ENCODE results near the gene TCERG1L.
"Not testable (repeated sequence)": the region's sequence is repeated elsewhere in the genome, so short reads cannot be mapped to it uniquely, and the experiment has no call there.

Gene TCERG1L

DNA sequence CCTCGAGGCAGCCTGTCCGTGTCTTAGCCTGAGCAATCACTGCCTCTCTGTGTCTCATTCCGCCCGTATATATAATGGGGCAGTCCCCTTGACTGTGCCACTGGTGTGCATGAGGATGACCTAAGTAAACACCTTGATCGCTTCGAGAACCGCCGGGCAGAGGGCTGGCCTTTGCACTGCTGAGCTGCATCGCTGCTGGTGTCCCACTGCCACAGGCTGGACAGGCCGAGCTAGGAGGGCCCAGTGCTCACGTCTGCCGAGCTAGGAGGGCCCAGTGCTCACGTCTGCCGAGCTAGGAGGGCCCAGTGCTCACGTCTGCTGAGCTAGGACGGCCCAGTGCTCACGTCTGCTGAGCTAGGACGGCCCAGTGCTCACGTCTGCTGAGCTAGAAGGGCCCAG lies 232.6 kb downstream of the TCERG1L start:
- DNase-seq = not testable (repeated sequence)

DNA sequence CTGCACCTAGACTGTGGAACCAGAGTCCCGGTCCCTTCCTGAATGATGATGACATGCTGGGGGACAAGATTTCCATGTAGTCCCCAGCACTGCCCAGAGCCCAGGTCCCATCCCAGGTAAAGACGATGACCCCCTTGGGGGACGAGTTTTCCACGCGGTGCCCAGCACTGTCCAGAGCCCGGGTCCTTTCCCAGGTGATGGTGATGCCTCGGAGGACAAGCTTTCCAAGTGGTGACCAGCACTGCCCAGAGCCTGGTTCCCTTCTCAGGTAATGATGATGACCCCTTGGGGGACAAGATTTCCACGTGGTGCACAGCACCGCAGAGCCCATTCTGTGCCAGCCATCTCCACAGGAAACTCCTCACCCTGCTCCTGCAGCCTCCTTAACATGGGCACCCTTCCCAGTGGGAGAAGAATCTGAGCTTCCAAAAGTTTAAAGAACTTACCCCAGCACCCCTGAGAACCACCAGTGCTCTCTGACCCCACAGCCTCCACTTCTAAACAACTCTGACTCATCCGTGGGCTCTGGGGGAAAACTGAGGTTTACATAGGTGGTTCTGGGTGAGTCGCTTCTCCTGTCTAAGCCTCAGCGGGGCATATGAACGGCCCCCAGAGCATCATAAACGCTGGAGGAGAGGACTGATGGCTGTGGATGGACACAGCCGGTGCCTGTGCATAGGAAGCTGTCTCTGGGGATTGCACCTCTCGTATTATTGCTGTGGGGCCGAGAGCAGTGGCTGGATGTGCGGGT lies 233.2 kb downstream of the TCERG1L start:
- no peak for DNase-seq

DNA sequence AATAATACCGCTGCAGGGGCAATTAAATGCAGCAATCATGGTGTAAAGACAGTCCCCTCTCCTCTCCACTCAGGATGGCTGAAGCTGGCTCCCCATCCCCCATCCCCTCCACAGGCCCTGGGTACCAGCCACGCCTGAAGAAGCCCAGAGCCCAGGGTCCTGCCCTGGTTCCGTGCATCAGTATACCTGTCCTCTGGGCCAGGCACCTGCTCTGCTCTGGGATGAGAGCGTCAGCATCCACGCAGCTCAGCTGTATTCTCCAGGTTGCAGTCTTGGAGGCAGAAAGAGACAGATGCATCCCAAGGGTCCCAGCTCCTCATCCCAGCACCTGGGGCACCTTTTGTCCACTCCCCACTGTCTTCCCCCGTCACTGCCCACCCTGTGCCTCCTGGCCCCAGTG lies 233.8 kb downstream of the TCERG1L start:
- DNase-seq = no peak

DNA sequence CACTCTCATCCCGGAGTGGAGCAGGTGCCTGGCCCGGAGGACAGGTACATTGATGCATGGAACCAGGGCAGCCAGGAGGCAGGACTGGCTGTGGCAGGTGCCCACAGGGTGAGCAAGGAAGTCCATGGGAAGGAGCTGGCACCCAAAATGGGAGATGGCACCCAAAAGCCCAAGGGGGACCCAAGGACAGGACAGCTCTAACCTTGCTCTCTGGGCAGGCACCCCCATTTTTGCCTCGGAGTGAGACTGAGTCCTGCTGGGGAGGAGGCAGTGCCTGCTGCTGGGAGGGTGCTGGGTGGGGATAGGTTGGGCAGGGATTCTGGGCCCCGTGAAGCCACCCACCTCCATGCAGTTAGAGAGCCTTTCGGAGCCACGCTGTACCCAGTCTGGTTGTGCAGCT lies 234.5 kb downstream of the TCERG1L start:
- no peak for DNase-seq

DNA sequence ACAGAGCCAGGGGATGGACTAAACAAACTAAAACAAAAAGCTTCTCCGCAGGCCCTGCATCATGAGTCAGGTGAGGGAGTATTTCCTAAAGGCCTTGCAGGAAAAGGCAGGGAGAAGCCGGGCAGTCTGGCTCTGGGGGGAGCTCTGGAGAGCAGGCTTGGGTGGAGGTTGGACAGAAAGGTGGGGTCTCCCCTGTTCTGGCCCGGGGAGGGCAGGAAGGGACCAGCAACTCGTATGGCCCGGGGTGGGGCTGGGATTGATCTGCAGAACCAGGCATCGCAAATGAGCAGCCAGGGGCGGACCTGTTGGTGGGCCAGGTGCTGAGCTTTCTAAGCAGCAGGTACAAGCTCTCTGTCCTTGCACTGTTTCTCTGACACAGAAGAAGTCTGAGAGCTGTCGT lies 235.2 kb downstream of the TCERG1L start:
- no peak for DNase-seq

DNA sequence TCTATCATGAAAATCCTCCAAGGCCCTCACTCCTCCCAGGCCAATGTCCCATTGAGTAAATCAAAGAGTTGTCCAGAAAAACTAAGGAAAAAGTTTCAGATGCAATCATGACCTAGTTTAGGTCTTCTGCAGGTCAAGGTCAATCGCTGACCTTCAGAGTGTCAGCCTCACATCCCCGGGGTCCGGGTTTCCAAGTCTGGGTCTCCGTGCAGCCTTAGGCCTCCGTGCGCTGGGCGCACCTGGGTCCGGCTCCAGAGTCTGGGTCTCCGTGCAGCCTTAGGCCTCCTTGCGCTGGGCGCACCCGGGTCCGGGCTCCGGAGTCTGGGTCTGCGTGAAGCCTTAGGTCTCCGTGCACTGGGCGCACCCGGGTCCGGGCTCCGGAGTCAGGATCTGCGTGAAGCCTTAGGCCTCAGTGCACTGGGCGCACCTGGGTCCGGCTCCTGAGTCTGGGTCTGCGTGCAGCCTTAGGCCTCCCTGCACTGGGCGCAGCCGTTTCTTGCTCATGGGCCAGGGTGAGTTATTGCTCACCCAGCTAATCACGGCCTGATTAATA lies 236.2 kb downstream of the TCERG1L start:
- no peak for DNase-seq

DNA sequence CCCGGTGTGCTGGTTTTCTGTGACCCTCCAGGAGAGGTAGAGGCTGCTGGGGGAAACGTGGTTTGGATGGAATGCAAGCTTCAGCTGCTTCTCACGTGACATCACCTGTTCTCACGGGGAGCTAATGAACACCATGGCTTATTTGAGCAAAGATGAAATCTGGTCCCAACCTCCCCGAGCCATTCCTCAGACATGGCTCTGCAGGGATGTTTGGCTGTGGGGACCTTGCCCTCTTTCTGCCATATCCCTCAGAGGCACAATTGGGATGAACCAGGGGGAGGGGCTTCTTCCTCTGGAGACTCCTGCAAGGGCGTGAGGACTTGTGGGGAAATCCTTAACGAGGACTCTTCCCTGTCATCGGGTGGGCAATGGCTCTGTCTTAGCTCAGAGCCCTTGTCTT lies 236.8 kb downstream of the TCERG1L start:
- DNase-seq = no peak

DNA sequence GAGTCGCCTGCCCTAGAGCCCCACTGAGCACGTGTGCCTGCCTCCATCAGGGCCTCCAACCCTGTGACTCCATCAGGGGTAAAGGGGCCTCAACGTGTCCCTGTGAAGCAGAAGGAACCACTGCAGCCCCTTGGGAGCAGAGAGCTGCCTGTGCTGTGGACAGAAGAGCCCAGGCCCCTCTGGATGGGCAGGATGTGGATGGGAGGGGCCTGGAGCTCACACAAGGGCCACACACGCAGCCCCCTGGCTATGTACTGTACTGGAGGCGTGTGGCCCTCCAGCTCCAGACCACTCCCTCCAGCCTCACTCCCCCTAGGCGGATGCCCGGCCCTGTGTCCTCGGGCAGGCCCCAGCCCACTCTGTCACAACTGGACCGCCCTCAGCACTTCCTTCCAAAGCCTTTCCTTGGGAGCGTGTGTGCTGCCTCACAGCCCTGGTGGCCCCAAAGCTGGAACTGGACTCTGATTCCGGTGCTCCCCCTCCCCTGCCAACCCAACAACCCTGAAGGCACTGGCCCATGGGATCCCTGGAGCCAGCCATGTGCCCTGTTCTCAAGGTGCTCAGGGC lies 238.0 kb downstream of the TCERG1L start:
- DNase-seq = no peak

DNA sequence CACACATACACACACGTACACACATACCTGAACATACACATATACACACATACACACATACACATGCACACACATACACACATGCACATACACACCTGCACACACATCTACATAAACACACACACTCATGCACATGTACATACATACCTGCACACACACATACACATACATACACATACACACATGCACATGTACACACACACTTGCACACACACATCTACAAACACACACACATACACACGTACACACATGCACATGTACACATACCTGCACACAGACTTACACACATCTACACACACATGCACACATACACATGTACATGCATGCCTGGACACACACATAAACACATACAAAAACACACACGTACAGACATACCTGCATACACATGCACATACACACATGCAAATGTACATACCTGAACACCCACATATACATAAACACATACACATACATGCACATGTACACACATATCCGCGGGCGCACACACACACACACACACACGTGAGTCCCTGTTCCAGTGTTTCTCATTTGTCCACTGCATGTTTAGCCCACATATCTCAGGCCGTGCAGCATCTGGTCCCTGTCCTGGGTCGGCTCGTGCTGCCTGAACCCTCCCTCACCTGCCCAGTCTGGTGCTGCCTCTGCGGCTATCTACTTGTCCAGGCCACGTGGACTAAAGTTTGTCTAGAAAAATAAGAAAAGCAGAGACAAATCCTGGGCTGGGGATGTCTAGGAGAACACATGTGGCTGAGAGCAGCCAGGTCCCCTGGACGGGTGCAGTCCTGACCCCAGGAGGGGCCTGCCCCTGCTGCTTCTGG lies 238.7 kb downstream of the TCERG1L start:
- DNase-seq = no peak

DNA sequence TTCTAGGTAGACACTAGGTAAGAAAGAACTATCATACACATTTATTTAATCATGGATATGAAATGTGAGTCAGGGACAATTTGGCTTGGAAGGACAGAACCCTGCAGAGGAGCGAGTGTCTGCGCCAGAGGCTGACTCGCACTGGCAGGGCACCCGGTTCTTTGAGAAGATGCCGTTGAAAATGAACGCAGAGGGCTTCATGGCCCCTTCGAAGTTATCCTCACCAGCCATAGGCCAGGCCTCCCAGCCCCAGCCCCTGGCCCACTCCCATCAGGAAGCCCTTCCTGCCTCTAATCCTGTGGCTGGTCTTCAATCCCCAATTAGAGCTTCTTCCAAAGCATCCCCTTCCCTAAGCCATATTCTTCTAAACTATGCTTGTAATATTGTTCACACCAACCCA lies 239.8 kb downstream of the TCERG1L start:
- no peak for DNase-seq

DNA sequence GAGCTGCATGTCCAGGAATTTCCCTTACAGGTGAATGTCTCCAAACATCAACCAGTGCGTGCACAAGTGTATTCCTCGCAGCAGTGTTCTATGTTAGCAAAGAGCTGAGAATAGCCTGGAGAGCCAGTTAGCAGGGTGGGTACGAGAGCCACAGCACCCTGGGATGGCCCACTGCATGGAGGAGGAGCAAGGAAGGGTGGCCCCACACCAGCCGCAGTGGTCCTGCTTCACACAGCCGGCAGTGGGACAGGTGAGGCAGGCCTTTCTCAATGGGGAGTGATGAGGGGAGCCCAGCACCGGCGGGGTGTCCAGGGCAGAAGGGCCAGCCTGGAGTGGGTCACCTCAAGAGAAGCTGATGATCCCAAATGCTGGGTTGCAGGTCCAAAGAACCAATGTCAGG lies 240.7 kb downstream of the TCERG1L start:
- no peak for DNase-seq

DNA sequence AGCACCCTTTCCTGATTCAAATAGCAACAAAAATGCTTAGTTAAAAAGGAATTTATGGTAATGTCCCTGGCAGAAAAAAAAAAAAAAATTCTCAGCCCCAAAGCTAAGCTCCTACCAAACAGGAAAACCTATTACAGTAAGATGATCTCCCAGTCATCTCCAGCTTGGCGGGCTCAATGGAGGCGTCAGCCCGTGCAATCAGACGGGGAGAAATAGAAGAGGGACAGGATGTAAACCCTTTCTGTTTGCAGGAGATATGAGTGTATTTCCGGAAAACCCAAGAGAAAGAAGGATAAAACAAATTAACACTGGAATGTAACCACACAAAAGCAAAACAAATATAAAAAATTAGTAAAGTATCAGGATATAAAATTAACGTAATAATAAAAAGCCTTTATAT lies 242.8 kb downstream of the TCERG1L start:
- no peak for DNase-seq

DNA sequence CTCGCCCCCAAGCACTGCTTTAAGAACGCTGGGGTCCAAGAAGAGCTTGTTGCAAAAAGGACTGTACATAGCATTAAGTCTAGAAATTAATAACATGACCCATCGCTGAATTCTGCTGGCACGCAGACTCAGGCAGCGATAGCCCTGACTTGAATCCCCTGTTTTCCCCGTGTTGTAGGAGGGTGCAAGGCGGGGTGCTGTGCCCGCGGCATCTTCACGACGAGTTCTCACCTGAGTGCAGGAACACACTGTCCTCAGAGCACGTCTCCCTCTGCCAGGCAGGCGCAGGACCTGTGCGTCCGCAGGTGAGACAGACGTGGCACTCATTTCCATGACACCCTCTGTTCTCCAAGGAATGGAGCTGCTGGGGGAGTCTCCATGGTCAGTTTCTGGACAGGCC lies 243.2 kb downstream of the TCERG1L start:
- no peak for DNase-seq

DNA sequence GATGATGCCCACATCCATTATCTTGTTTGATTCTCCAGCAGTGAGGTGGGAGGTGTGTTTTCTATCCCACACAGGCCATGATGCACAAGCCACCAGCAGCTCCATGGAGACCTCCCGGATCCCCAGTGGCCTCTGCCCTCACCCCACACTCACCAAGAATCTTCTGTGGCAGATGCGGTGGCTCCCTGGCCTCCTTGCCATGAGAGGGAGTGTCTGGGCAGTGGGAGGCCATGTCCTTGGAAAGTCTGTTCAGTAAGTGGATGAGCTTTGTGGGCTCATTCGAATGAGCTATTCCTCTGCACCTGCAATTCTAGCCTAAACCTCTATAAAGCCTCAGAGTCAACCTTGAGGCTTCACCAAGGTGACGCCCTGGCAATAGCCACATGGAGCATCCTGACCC lies 243.8 kb downstream of the TCERG1L start:
- no peak for DNase-seq

DNA sequence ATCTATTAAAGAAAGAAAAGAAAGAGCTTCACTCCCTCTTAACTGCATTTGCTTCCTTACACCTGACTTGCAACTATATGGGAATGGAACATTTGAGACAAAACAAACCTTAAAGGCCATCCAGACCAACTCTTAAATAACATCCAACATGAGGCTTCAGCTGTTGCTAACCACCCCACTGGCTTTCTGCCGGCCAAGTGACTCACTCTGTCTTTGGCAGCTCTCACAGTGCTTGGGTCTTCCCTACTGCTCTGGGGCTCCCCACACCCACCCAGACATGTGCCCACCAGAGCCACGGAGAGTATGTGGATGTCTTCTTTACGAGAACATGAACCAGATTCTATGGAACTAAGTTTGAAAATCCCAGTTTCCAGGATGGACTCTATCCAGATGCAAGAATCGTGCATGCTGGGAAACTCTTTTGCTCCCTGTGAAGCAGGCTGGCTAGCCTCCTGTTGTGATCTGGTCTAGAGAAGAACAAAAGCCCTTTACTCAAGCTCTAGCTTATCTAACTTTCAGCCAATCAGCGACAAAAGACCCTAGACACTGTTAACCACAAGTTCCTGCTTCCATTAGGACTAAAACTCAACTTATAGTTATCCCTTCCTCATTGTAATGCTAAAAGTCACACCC lies 245.7 kb downstream of the TCERG1L start:
- DNase-seq = no peak

DNA sequence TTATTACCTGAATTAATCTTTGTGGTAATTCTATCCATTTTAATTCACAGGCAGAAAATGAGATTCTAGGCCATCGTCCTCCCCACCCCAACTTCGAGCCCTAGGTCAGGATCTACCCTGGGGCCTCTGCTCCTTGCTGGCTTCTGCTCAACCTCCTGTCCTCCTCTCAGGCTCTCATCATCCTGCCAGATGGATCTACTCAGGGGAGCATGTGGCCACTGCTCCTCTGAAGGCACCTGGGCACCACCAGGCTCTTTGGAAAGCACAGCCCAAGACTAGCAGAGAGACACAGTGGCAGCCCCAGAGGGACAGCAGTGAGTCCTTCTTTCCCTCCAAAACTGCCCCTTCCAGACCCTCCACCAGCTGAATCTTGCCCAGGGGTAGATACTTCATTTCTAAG lies 248.2 kb downstream of the TCERG1L start:
- no peak for DNase-seq

DNA sequence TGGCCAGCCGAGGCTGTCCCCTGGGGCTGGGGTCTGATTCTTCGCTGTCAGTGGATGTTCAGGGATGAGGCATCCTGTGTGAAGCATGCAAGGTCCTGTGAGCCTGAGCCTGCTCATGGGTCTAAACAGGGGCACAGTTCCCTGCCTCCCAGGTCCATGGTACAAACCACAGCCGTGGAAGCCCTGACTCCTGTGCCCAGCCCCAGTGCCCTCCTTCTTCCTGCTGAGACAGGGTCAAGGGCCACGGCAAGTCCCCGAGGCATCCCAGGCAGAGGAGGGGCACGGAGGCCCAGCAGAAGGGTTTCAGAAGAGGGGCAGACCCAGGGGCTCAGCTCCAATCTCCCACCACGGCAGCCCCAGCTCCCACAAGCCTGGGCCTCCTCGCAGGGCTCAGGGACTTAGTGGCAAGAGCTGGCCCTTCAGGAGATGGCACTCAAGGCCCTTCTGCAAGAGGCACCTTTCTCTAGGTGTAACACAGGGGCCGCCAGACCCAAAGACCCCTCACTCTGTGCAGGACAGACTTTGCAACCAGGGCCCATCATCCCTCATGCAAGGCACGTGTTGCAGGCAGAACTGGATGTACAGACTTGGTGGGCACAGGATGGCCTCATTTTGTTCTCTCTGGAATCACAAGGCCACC lies 248.8 kb downstream of the TCERG1L start:
- DNase-seq = no peak

DNA sequence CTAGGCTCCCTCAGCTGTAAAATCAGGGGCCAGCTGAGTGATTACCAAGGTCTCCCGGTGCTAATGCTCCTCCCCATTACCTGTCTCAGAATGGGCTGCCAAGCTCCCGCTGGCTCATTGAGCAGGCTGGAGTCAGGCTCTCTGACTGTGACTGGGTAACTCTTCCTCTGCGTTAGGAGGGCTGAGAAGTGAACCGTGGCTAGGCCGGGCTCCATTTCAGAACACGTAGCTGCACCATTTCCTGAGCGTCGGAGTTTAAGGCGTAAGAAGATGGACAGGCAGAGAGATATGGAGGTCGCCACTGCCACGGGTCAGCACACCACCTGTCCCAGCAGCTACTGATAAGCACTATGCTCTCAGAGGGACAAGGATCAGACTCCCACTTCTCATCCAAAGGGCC lies 250.3 kb downstream of the TCERG1L start:
- DNase-seq = no peak

DNA sequence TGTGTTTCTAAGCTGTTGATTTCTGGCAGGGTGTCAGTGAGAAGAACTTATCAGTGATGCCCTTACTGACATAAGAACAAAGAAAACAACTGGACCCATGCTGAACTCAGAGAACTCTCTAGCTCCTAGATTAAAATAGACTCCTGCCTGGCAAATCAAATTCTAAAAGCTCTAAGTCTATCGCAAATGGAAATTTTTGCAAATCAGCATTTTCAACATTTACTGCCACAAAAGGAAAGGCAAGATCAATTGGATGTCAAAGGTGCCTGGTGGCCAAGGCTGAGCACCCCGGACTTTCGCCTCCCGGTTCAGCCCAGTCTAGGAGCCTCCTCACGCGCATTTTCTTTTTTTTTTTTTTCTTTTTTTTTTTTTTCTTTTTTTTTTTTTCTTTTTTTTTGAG lies 251.6 kb downstream of the TCERG1L start:
- no peak for DNase-seq

DNA sequence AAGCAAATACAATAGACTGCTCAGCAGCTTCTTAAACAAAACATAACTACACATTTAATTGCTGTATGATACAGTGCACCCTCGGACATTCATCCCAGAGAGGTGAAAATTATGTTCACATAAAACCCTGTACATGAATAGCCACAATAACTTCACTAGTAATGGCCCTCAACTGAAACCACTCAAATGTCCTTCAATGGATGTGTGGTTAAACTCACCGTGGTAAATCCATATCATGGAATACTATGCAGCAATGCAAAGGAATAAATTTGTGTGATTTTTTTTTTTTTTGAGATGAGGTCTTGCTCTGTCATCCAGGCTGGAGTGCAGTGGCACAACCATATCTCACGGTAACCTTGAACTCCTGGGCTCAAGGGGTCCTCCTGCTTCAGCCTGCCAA lies 252.7 kb downstream of the TCERG1L start:
- DNase-seq = no peak

DNA sequence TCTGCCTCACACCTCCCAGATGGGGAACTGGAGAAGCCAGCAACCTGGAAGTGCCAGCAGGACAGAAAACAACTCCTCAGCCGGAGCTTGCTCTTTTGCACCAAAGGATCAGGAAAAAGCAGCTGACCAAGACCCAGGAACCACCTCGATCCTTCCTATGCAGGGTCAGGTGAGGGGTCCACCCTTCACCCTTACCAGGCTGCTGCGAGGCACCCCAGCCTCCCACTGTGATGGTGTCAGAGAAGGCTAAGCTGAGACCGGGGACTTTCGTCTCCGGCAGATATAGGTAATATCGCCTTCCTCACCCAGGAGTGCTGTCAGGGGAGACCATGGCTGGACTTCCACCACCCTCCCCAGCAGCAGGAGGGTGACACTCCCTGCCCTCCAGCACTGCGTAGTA lies 254.7 kb downstream of the TCERG1L start:
- DNase-seq = no peak

DNA sequence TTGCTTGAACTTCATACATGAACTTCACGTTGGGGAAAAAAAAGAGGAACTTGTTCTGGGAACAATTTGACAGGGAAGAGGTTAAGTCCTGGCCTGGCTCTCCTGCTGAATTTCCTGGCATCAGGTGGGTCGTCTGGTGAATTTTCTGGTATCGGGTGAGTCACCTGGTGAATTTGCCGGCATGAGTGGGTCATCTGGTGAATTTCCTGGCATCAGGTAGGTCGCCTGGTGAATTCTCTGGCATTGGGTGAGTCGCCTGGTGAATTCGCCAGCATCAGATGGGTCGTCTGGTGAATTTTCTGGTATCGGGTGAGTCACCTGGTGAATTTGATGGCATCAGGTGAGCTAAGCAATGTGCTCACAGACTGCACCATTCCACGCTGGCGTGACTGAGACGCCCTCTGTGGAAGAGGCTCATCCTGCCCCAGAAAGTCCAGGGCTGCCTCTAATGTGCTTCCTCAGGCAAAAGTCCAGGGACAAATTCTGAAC lies 255.4 kb downstream of the TCERG1L start:
- no peak for DNase-seq

DNA sequence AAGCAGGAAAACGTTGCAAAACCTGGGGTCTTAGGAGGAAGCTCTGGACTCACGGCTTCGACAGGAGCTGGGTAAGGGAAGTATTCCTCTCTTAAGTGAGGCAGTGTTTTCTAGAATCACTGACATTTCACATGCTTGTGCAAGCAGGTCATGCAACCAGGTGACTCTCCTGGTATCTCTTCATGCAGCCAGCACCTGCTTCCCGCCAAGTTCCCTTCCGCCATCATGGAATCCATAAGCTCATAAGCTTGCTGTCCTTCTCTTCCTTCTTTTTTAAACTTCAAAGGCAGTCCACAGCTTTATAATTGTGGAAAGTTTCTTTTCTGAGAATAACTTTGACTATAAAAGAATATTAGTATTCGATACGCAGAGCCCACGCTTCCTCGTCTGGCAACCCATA lies 256.1 kb downstream of the TCERG1L start:
- no peak for DNase-seq
